Activated CD8-positive, alpha-beta memory T cell treated with anti-CD3 and anti-CD28 coated beads, Interleukin-2, amount 50 U/mL, for 24 hours (primary cell): ENCODE data around the gene AMBRA1.

ENCODE experiments used
- DNase-seq: peaks from one replicate; pipeline ENCODE4 v3.0.0-alpha.2; 2020; ENCODE audit errors: extremely low read depth

The AMBRA1 gene

GRCh38 chr11:46475051-46475925, 118.5 kb downstream of the AMBRA1 start:
- DNase-seq: no peak

- no peak for DNase-seq
These were observed 121.2 kb downstream of the AMBRA1 start for GRCh38 chr11:46472662-46472994.

GRCh38 chr11:46471943-46472661, 121.7 kb downstream of the AMBRA1 start:
- DNase-seq: no peak

GRCh38 chr11:46469926-46470325, 123.9 kb downstream of the AMBRA1 start:
- no peak for DNase-seq

- no peak for DNase-seq
These were observed 128.1 kb downstream of the AMBRA1 start for GRCh38 chr11:46465683-46466082.

GRCh38 chr11:46463701-46464421, 130.0 kb downstream of the AMBRA1 start:
- no peak for DNase-seq

GRCh38 chr11:46461461-46461927, 132.3 kb downstream of the AMBRA1 start:
- DNase-seq: no peak

- no peak for DNase-seq
These were observed 135.3 kb downstream of the AMBRA1 start for GRCh38 chr11:46458491-46458890.

GRCh38 chr11:46457659-46458424, 136.0 kb downstream of the AMBRA1 start:
- no peak for DNase-seq

GRCh38 chr11:46457021-46457420, 136.8 kb downstream of the AMBRA1 start:
- no peak for DNase-seq

GRCh38 chr11:46456269-46457001, 137.4 kb downstream of the AMBRA1 start:
- DNase-seq: no peak

- no peak for DNase-seq
These were observed 138.0 kb downstream of the AMBRA1 start for GRCh38 chr11:46455834-46456233.

- no peak for DNase-seq
These were observed 140.8 kb downstream of the AMBRA1 start for GRCh38 chr11:46452918-46453517.

- no peak for DNase-seq
These were observed 142.1 kb downstream of the AMBRA1 start for GRCh38 chr11:46451759-46452158.

GRCh38 chr11:46450846-46451477, 142.9 kb downstream of the AMBRA1 start:
- no peak for DNase-seq

GRCh38 chr11:46447544-46447943, 146.3 kb downstream of the AMBRA1 start:
- no peak for DNase-seq

- DNase-seq: no peak
These were observed 147.7 kb downstream of the AMBRA1 start for GRCh38 chr11:46445920-46446771.

- no peak for DNase-seq
These were observed 148.5 kb downstream of the AMBRA1 start for GRCh38 chr11:46445192-46445919.
